GM12878 (cell line): Measurements from ENCODE around the gene TRAF3.

Experiments used
- BRCA1 ChIP-seq: IDR thresholded peaks from 2 replicates; pipeline ENCODE4 v1.6.1; 2011; ENCODE audit warnings: low read depth, low read length, improper control_type of control experiment
- EGR1 ChIP-seq, 2 experiments: IDR thresholded peaks; 1 replicate in 1 of 2; 2 replicates in 1 of 2; pipeline ENCODE4 v1.6.1; 2011 to 2012; ENCODE audit warnings: low read depth in 2 of 2, low read length in 2 of 2, borderline replicate concordance in 1 of 2, mild to moderate bottlenecking in 1 of 2, moderate library complexity in 1 of 2
- EP300 ChIP-seq, 2 experiments: fragments of 150-350 bp in 1 of 2; IDR thresholded peaks; 2 replicates each; pipeline ENCODE4 v1.6.1; 2011 to 2012; ENCODE audit warnings: low read depth in 2 of 2, low read length in 2 of 2, borderline replicate concordance in 1 of 2, improper control_type of control experiment in 1 of 2, inconsistent platforms in 1 of 2; ENCODE audit not compliant: control insufficient read depth in 1 of 2
- HCFC1 ChIP-seq: fragments of 150-350 bp; IDR thresholded peaks from 2 replicates; pipeline ENCODE4 v1.6.1; 2014; ENCODE audit warnings: low read length
- POLR2A ChIP-seq: IDR thresholded peaks from 2 replicates; pipeline ENCODE4 v1.6.1; 2011; ENCODE audit warnings: low read depth, mild to moderate bottlenecking, low read length
- POLR2AphosphoS5 ChIP-seq: IDR thresholded peaks from 2 replicates; pipeline ENCODE4 v1.6.1; 2011; ENCODE audit warnings: mild to moderate bottlenecking, low read length, inconsistent platforms
- TF ChIP-seq, protein P1 (sequence below): IDR thresholded peaks from 2 replicates; pipeline ENCODE4 v1.6.1; 2012; ENCODE audit warnings: mild to moderate bottlenecking, low read depth, low read length
- TF ChIP-seq, protein P2 (sequence below): IDR thresholded peaks from 2 replicates; pipeline ENCODE4 v1.6.1; 2012; ENCODE audit warnings: low read depth, low read length, improper control_type of control experiment
- TF ChIP-seq, protein P3 (sequence below), 3 experiments: IDR thresholded peaks in 2 of 3; conservative IDR thresholded peaks in 1 of 3; 2 replicates each; pipeline ENCODE4 v1.5.1; 2011; ENCODE audit warnings: low read depth in 3 of 3, low read length in 3 of 3, mild to moderate bottlenecking in 3 of 3, control low read depth in 2 of 3, moderate library complexity in 2 of 3, inconsistent platforms in 1 of 3, mixed read lengths in 1 of 3; ENCODE audit not compliant: control insufficient read depth in 2 of 3, insufficient read depth in 1 of 3; ENCODE audit errors: extremely low read depth in 1 of 3

DNA sequence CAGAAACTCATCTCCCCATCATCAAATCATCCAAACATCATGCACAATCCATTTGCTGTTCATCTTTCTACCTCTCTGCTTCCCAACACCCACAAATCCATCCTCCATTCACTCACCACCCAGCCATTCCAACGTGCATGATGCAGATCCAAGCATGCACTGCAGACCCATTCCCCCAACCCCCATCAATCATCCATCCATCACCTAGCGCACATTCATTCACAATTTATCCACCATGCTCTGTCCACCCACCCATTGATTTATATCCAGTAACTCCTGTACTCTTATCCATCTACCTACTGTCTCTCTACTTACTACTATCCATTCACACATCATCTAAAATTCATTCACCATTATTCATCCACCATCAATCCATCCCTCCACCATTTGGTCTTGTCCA is 141.2 kb downstream of the TRAF3 start:
- no peak; the same call in 1 of the 2 replicates for TF ChIP-seq POLR2AphosphoS5
- no peak for TF ChIP-seq EP300 (IDR thresholded peaks at IDR 0.05; ENCODE audit: borderline replicate concordance in 1 of 2, control insufficient read depth in 1 of 2, low read depth in 2 of 2, low read length in 2 of 2)
- no peak for TF ChIP-seq POLR2A
- no peak for TF ChIP-seq BRCA1
- TF ChIP-seq, protein P1, sequence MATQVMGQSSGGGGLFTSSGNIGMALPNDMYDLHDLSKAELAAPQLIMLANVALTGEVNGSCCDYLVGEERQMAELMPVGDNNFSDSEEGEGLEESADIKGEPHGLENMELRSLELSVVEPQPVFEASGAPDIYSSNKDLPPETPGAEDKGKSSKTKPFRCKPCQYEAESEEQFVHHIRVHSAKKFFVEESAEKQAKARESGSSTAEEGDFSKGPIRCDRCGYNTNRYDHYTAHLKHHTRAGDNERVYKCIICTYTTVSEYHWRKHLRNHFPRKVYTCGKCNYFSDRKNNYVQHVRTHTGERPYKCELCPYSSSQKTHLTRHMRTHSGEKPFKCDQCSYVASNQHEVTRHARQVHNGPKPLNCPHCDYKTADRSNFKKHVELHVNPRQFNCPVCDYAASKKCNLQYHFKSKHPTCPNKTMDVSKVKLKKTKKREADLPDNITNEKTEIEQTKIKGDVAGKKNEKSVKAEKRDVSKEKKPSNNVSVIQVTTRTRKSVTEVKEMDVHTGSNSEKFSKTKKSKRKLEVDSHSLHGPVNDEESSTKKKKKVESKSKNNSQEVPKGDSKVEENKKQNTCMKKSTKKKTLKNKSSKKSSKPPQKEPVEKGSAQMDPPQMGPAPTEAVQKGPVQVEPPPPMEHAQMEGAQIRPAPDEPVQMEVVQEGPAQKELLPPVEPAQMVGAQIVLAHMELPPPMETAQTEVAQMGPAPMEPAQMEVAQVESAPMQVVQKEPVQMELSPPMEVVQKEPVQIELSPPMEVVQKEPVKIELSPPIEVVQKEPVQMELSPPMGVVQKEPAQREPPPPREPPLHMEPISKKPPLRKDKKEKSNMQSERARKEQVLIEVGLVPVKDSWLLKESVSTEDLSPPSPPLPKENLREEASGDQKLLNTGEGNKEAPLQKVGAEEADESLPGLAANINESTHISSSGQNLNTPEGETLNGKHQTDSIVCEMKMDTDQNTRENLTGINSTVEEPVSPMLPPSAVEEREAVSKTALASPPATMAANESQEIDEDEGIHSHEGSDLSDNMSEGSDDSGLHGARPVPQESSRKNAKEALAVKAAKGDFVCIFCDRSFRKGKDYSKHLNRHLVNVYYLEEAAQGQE, result no peak
- TF ChIP-seq, protein P2, sequence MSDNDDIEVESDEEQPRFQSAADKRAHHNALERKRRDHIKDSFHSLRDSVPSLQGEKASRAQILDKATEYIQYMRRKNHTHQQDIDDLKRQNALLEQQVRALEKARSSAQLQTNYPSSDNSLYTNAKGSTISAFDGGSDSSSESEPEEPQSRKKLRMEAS, result no peak
- TF ChIP-seq, protein P3, sequence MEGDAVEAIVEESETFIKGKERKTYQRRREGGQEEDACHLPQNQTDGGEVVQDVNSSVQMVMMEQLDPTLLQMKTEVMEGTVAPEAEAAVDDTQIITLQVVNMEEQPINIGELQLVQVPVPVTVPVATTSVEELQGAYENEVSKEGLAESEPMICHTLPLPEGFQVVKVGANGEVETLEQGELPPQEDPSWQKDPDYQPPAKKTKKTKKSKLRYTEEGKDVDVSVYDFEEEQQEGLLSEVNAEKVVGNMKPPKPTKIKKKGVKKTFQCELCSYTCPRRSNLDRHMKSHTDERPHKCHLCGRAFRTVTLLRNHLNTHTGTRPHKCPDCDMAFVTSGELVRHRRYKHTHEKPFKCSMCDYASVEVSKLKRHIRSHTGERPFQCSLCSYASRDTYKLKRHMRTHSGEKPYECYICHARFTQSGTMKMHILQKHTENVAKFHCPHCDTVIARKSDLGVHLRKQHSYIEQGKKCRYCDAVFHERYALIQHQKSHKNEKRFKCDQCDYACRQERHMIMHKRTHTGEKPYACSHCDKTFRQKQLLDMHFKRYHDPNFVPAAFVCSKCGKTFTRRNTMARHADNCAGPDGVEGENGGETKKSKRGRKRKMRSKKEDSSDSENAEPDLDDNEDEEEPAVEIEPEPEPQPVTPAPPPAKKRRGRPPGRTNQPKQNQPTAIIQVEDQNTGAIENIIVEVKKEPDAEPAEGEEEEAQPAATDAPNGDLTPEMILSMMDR (IDR thresholded peaks at IDR 0.05 in 2 of 3, conservative IDR thresholded peaks at IDR 0.05 in 1 of 3; ENCODE audit: control insufficient read depth in 2 of 3, extremely low read depth in 1 of 3, insufficient read depth in 1 of 3, low read depth in 3 of 3, low read length in 3 of 3), result no peak
- TF ChIP-seq EGR1 (IDR thresholded peaks at IDR 0.05; ENCODE audit: borderline replicate concordance in 1 of 2, low read depth in 2 of 2, low read length in 2 of 2), result no peak
- TF ChIP-seq HCFC1, result no peak
